Stimulated activated CD4-positive, alpha-beta T cell treated with anti-CD3 and anti-CD28 coated beads, Interleukin-2, amount 100 ng/mL, for 48 hours (primary cell): ENCODE measurements around the gene ACAD9.
"Not testable (repeated sequence)": the region's sequence is repeated elsewhere in the genome, so short reads cannot be mapped to it uniquely, and the experiment has no call there.

Experiments
- DNase-seq, 2 donors: peaks; one replicate each; pipeline ENCODE4 v3.0.0-alpha.2; 2020

Gene ACAD9

DNA sequence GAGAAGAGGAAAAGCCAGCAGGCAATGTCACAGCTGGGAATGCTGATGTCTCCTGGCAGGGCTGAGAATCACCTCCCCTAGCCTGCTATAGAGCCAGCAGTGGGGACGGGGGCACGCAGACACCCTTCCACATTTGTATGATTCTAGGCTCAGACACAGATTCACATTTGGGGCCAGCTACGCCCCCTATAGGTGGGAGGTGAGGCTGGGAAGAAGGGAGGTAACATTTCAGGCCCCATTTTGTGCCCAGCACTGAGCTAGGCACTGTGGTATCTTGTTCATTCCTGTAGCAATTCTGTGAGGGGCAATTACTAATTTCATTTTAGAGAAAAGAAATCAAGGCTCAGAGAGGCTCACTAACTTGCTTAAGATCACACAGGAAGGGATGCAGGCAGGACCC lies 15.9 kb upstream of the ACAD9 start:
- peak in 1 of 2 donors; percentile 16 for DNase-seq

GRCh38 chr3:128864351-128864811 lies 15.0 kb upstream of the ACAD9 start:
- DNase-seq, result no peak

- not testable (repeated sequence) for DNase-seq
Measured at GRCh38 chr3:128864849-128865804, 14.3 kb upstream of the ACAD9 start.

DNA sequence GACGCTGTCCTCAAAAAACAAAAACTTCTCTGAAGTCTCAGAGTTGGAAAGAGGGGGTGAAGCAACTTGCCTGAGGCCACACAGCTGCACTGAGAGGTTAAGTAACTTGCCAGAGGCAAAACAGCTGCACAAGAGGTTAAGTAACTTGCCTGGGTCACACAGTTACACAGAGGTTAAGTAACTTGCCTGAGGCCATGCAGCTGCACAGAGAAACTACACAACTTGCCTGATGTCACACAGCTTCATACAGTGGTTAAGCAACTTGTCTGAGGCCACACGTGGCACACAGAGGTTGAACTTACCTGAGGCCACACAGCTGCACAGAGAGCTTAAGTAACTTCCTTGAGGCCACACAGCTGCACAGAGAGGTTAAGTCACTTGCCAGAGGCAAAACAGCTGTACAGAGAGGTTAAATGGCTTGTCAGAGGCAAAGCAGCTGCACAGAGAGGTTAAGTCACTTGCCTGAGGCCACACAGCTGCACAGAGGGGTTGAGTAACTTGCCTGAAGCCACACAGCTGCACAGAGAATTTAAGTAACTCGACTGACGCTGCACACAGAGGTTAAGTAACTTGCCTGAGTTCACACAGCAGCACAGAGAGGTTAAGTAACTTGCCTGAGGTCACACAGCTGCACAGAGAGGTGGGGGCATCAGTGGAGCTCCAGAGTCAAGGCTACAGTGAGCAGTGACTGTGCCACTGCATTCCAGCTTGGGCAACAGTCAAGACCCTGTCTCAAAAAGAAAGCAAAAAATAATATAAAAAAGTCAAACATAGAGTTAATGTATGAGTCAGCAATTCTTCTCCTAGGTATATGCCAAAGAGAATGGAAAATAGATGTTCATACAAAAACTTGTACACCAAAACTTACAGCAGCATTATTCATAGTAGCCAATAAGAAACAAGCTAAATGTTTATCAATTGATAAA lies 12.0 kb upstream of the ACAD9 start:
- no peak for DNase-seq

GRCh38 chr3:128870347-128870746 lies 9.1 kb upstream of the ACAD9 start:
- no peak for DNase-seq

- no peak for DNase-seq
Measured at GRCh38 chr3:128872282-128872681, 7.1 kb upstream of the ACAD9 start.

DNA sequence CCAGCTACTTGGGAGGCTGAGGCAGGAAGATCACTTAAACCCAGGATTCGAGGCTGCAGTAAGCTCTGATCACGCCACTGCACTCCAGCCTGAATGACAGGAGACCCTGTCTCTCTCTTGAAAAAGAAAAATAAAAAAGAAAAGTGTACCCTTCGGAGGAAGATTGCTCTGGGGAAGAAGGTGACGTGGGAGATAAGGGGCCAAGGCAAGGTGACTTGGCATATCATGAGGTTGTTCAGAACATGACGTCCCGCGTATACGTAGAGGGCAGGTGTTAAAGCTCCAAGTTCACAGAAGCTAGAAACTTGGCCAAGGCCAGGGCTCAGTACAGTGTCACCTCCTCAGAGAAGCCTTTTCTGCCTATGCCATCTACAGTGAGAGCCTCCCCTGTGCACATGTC lies 6.7 kb upstream of the ACAD9 start:
- DNase-seq, result no peak

- no peak for DNase-seq
Measured at GRCh38 chr3:128873244-128874022, 6.0 kb upstream of the ACAD9 start.

GRCh38 chr3:128874481-128875180 lies 4.8 kb upstream of the ACAD9 start:
- no peak for DNase-seq

DNA sequence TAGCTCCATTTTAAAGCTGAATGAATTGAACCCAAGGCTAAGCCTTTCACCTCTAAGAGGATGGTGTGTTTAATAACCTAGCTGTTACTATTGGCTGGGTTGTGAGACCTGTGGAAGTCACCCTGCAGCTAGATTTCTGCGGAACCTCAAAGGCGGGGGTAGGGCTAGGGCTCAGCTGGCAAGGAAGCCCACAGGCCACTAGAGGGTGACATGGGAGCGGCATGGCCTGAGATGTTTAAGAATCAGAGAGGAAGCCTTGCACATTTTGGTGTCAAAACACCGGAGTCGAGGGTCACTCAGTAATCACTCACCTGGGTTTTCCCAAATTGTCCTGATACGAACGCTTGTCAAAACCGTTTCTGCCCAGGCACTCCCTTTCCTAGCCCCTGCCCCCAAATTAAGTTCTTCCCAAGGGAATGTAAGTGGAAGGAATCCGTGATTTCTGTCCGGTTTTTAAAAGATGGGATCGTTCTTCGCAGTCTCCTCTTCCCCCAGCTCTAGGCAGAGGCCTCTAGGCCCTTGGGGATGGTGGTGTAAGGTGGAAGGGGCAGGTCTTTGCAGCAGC lies 3.8 kb upstream of the ACAD9 start:
- DNase-seq, result peak; percentile 46 to 57

DNA sequence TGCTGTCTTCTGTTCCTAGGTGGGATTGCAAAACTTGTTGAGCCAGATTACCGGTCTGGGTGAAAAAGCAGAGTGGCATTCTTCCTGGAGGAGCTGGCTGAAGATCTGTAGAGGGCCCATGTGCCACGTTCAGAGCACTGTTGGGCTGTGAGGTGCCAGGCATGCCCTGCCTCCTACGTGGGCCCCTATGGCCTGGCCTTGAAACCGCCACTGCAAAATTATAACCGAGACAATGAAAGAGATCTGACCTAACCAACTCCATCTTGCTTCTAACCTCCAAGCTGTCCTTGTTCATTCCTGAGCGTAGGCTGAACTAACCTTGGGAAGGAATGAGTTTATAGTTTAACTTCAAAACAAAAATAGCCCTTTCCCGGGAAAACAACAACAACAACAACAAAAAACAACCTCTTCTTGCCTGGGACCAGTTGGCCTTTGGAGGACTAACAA lies 1.4 kb upstream of the ACAD9 start:
- DNase-seq, result no peak

- DNase-seq, result peak in 1 of 2 donors; percentile 6
Measured at GRCh38 chr3:128878556-128879124, 780 bp upstream of the ACAD9 start.

DNA sequence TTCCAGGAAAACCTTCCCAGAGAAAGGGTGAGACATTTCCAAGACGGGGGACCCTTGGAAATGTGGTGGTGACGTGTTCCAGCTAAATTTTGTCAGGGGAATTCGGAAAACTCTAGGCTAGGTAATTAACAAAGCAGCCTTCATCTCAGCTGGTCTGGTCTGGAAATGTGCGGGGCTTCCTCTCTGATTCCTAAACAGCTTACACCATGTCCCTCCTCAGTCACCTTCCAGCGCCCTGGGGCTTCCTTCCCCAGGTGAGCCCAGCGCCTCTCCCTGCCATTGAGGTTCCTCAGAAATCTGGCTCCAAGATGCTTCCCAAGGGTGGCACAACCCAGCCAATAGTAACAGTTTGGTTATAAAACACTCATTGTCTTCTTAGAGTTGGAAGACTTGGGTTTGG lies 571 bp downstream of the ACAD9 start:
- DNase-seq, result no peak

GRCh38 chr3:128880455-128880854 lies 1.0 kb downstream of the ACAD9 start:
- not testable (repeated sequence) for DNase-seq

GRCh38 chr3:128881576-128881975 lies 2.2 kb downstream of the ACAD9 start:
- no peak for DNase-seq

- no peak for DNase-seq
Measured at GRCh38 chr3:128882719-128883118, 3.3 kb downstream of the ACAD9 start.

DNA sequence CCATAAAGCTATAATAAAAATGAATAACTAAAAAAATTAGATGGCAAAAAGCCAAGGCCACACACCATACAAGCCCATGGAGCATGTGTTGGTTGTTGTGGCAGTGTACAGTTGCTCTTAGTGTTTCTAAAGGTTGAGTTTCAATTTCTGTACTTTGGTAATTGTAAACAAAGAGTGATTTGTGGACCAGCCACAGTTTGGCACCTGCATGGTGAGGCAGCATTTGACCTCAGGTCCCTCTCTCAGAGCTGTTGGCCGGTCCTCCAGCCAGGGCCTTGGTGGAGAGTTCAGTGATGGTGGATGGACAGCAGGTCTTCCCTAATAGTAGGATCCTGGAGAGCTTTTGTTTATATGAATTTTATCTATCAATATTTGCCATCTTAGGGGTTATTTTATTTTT lies 5.6 kb downstream of the ACAD9 start:
- no peak for DNase-seq

DNA sequence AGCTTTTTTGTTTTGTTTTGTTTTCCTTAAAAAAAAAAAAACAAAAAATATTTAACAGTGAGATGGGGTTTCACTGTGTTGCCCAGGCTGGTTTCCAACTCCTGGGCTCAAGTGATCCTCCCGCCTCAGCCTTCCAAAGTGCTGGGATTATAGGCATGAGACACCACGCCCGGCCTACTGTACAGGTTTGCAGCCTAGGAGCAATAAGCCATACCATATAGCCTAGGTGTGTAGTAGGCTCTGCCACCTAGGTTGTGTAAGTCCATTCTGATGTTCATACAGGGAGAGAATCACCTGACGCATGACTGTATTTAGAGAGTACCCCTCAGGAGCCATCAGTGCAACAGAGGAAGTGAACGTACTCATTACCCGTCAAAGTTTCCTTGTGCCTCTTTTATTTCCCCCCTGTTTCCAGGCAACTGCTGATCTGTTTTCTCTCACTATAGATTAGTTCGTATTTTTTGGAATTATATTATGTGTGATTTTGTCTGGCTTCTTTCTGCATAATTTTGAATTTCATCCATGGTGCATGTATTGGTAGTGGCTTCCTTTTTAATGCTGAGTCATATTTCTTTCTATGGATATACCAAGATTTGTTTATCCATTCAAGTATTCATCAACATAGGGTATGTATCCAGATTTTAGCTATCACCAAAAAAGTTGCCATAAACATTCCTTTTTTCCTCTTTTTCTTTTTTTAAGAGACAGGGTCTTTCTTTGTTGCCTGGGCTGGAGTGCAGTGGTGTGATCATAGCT lies 9.9 kb downstream of the ACAD9 start:
- no peak for DNase-seq

DNA sequence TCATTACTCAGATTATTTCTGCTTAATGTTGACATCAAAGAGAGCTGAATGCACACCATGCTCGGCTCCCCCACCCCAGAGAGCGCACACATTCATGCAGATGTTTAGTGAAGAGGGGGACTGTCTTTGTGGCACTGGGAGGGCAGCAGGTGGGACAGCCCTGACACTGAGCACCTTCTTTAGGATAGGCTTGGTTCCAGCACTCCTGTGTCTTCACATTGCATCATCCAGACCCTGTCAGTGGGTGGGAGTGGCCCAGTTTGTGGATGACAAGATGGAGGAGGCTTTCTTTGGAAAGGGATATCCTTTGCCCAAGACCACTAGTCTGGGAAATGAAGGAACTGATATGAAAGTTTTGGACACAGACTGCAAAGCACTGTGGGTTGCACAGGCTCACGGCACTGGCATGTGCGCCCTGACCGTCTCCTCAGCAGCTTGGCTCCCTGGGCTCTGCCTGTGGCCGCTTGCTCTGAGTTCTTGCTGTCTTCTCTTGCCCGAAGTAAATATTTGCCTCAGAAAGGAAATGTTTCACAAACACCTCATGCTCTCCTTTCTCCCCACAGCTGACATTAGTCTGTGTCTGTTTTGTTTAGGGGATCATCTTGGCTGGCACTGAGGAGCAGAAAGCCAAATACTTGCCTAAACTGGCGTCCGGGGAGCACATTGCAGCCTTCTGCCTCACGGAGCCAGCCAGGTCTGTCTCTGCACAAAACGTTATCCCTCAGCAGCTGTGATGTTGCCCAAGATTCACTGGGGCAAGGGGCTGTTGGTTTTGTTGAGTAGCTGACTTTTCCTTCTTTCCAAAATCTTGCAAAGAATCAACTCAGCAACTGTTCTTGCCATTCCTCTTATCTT lies 16.6 kb downstream of the ACAD9 start:
- no peak for DNase-seq
